IPS-18a (cell line): ENCODE data around the gene ASCC2.
"Not testable (repeated sequence)": the region's sequence is repeated elsewhere in the genome, so short reads cannot be mapped to it uniquely, and the experiment has no call there.

Experiments used
- H3K27ac ChIP-seq: one replicate; pipeline ENCODE4 v1.5.1; 2013; ENCODE audit warnings: low read length
- H3K27me3 ChIP-seq: one replicate; pipeline ENCODE4 v1.6.1; 2013; ENCODE audit warnings: mild to moderate bottlenecking, low read length; ENCODE audit not compliant: control insufficient read depth, insufficient read depth
- H3K36me3 ChIP-seq: one replicate; pipeline ENCODE4 v1.6.1; 2013; ENCODE audit warnings: low read depth, low read length; ENCODE audit not compliant: control insufficient read depth
- H3K4me1 ChIP-seq: one replicate; pipeline ENCODE4 v1.6.1; 2013; ENCODE audit warnings: low read depth, low read length; ENCODE audit not compliant: control insufficient read depth
- H3K4me3 ChIP-seq: one replicate; pipeline ENCODE4 v1.5.1; 2013; ENCODE audit warnings: low read length
- H3K9ac ChIP-seq: one replicate; pipeline ENCODE4 v1.6.1; 2013; ENCODE audit warnings: mild to moderate bottlenecking, low read length, moderate library complexity
- H3K9me3 ChIP-seq: one replicate; pipeline ENCODE4 v1.6.1; 2013; ENCODE audit warnings: low read depth, low read length; ENCODE audit not compliant: control insufficient read depth

Gene ASCC2

DNA sequence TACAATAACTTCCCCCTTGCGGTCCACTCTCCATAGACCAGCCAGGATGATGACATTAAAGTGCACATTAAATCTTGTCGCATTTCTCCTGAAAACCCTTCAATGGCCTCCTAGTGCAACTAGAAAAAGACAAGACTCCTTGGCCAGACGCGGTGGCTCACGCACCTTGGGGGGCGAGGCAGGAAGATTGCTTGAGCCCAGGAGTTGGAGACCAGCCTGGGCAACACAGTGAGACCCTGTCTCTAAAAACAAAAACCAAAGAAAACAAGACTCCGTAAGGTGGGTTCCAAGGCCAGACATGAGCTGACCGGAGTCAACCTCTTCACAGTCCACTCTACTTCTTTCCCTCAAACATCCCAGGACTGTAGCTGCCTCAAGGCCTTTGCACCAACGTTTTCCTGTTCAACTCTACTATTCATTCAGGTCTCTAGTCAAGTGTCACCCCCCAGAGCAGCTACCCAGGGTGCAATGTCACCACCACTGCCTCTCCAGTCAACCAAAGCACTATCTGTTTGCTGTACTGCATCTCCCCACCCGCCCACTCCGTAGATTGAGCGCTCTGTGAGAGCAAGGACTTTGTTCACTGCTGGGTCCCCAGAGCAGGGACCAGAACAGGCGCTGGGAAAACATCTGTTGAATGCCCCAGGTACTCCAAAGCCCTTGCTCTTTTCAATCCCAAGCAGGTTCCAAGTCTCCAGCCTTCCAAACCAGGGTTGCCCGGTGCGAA is 72.0 kb downstream of the ASCC2 start:
- peaks cover 24% of the 10 kb centered on the region for H3K36me3 ChIP-seq
- H3K27ac ChIP-seq = no peak overlapping the region
- H3K4me1 ChIP-seq = peaks cover 4% of the 10 kb centered on the region
- peak overlapping the region; percentile 86 for H3K4me3 ChIP-seq
- no peaks in the 10 kb centered on the region for H3K27me3 ChIP-seq
- H3K9me3 ChIP-seq = no peaks in the 10 kb centered on the region
- peak overlapping the region; percentile 79 for H3K9ac ChIP-seq

GRCh38 chr22:29762263-29762662 is 75.8 kb downstream of the ASCC2 start:
- H3K36me3 ChIP-seq = no peaks in the 10 kb centered on the region
- H3K27me3 ChIP-seq = no peaks in the 10 kb centered on the region
- no peak overlapping the region for H3K4me3 ChIP-seq
- H3K9me3 ChIP-seq = no peaks in the 10 kb centered on the region
- no peak overlapping the region for H3K27ac ChIP-seq
- H3K9ac ChIP-seq = no peak overlapping the region
- H3K4me1 ChIP-seq = no peaks in the 10 kb centered on the region

DNA sequence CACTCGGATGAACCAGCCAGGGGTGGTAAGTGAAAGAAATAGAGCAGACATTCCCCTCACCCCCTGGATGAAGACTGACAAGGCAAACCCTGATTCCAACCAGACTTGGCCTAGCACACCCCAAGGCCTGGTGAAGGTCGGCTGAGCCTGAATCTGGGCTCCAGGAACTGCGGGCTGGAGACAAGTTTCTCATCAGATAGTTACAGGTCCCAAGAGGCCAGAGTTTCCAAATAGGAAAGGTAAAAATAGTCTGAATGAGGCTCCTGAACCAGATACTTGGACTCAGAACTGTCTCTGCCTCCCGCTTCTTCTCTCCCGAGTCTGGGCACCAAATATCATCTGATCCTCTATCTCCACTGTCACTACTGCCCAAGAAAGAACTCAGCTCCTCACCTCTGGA is 79.1 kb downstream of the ASCC2 start:
- H3K9ac ChIP-seq = no peak overlapping the region
- H3K36me3 ChIP-seq = no peaks in the 10 kb centered on the region
- no peaks in the 10 kb centered on the region for H3K4me1 ChIP-seq
- no peak overlapping the region for H3K4me3 ChIP-seq
- H3K27ac ChIP-seq = no peak overlapping the region
- no peaks in the 10 kb centered on the region for H3K27me3 ChIP-seq
- no peaks in the 10 kb centered on the region for H3K9me3 ChIP-seq

DNA sequence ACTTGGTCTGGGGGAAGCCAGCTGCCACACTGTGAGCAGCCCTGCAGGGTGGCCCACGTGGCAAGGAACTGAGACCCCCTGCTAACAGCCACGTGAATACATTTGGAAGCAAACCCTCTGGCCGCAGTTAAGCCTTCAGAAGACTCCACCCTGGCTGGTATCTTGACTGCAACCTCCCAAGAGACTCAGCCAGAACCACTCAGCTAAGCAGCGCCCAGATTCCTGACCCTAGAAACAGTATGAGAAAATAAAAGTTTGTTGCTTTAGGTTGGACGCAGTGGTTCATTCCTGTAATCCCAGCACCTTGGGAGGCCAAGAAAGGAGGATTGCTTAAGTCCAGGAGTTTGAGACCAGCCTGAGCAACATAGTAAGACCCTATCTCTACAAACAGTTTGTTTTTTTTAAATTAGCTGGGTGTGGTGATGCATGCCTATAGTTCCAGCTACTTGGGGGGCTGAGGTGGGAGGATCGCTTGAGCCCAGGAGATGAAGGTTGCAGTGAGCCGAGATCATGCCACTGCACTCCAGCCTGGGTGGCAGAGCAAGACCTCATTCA is 79.9 kb downstream of the ASCC2 start:
- Histone ChIP-seq H3K4me3 (no peak overlapping the region), H3K27ac (no peak overlapping the region), H3K27me3 (no peaks in the 10 kb centered on the region), H3K4me1 (no peaks in the 10 kb centered on the region), H3K36me3 (no peaks in the 10 kb centered on the region), H3K9me3 (no peaks in the 10 kb centered on the region), H3K9ac (no peak overlapping the region)

DNA sequence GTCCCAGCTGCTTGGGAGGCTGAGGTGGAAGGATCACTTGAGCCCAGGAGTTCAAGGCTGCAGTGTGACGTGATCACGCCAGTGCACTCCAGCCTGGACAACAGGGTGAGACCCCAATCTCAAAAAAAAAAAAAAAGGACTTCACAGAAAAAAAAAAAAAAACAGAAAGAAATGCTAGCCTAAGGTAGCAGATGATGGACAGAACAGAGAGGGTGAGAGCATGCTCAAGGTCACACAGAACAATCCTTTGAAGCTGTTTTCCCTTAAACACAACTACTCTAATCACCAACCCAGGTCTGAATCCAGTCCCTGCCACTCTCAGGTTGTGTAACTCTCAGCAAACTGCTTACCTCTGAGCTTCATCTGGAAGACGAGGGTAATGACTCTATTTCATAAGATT is 81.0 kb downstream of the ASCC2 start:
- Histone ChIP-seq H3K4me3 (no peak overlapping the region), H3K4me1 (no peaks in the 10 kb centered on the region), H3K36me3 (no peaks in the 10 kb centered on the region), H3K27me3 (no peaks in the 10 kb centered on the region), H3K9me3 (no peaks in the 10 kb centered on the region), H3K27ac (no peak overlapping the region), H3K9ac (no peak overlapping the region)

- Histone ChIP-seq H3K9me3 (no peaks in the 10 kb centered on the region), H3K36me3 (no peaks in the 10 kb centered on the region), H3K4me1 (no peaks in the 10 kb centered on the region), H3K9ac (no peak overlapping the region), H3K4me3 (no peak overlapping the region), H3K27me3 (no peaks in the 10 kb centered on the region), H3K27ac (no peak overlapping the region)
Measured at GRCh38 chr22:29756341-29756740, 81.7 kb downstream of the ASCC2 start.

DNA sequence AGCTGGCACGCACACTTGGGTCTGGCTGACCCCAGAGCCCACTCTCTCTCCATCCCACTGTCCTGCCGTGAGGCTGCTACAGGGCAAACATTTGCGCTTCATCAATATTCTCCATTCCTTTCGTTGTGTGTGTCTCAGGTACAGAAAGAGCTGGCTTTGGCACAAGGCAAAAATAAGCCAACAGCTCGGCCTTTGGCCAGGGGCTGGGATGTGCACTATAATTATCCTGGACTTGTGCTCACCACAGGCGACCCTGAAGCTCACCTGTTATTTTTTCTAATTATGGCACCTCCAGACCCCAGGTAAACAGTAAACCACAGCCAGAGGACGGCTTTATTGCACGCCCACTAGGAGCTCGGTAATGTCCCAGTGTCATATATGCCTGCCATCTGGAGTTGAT is 82.2 kb downstream of the ASCC2 start:
- no peak overlapping the region for H3K4me3 ChIP-seq
- no peak overlapping the region for H3K9ac ChIP-seq
- no peaks in the 10 kb centered on the region for H3K9me3 ChIP-seq
- H3K4me1 ChIP-seq = no peaks in the 10 kb centered on the region
- no peaks in the 10 kb centered on the region for H3K27me3 ChIP-seq
- H3K36me3 ChIP-seq = no peaks in the 10 kb centered on the region
- no peak overlapping the region for H3K27ac ChIP-seq

GRCh38 chr22:29754658-29755395 is 83.2 kb downstream of the ASCC2 start:
- H3K4me1 ChIP-seq, H3K4me3 ChIP-seq, H3K9ac ChIP-seq, H3K9me3 ChIP-seq, H3K36me3 ChIP-seq, H3K27ac ChIP-seq, H3K27me3 ChIP-seq: not testable (repeated sequence)

- H3K9ac ChIP-seq = no peak overlapping the region
- H3K4me1 ChIP-seq = no peaks in the 10 kb centered on the region
Measured at GRCh38 chr22:29753808-29754657, 84.0 kb downstream of the ASCC2 start.

DNA sequence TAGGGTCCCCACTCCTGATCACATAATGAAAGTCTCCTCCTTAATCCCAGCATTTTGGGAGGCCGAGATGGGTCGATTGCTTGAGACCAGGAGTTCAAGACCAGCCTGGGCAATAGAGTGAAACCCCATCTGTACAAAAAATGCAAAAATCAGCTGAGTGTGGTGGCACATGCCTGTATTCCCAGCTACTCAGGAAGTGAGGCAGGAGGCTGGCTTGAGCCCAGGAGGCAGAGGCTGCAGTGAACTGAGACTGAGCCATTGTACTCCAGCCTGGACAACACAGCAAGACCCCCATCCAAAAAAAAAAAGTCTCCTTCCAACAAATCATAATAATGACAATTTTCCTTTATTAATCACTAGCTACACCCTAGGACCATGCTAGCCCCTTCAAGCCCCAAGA is 86.4 kb downstream of the ASCC2 start:
- Histone ChIP-seq H3K4me1 (no peaks in the 10 kb centered on the region), H3K36me3 (no peaks in the 10 kb centered on the region), H3K9me3 (no peaks in the 10 kb centered on the region), H3K9ac (no peak overlapping the region), H3K4me3 (no peak overlapping the region), H3K27me3 (no peaks in the 10 kb centered on the region), H3K27ac (no peak overlapping the region)

More at GRCh38 chr22:29753808-29754657, 84.0 kb downstream of the ASCC2 start:
- Histone ChIP-seq H3K27me3 (no peaks in the 10 kb centered on the region), H3K36me3 (no peaks in the 10 kb centered on the region), H3K9me3 (no peaks in the 10 kb centered on the region), H3K4me3 (no peak overlapping the region), H3K27ac (no peak overlapping the region)
